Vagina (tissue), 2 donors: ENCODE data around the gene ETS2.

Source experiments
- POLR2A ChIP-seq, 2 donors: fragments of 450-650 bp; IDR thresholded peaks; one replicate each; pipeline ENCODE4 v1.6.1; 2017; ENCODE audit warnings: antibody characterized with exemption in 2 of 2, mild to moderate bottlenecking in 2 of 2, moderate library complexity in 2 of 2
- POLR2AphosphoS5 ChIP-seq, 2 donors: sonication (generic); formaldehyde crosslinking; IDR thresholded peaks; one replicate each; pipeline ENCODE4 v1.9.0; 2017; ENCODE audit warnings: antibody characterized with exemption in 2 of 2, mild to moderate bottlenecking in 2 of 2, low read depth in 1 of 2; ENCODE audit not compliant: insufficient read depth in 1 of 2
- TF ChIP-seq, protein P1 (sequence below), 3 experiments: fragments of 450-650 bp in 2 of 3; fragments of 200-600 bp in 1 of 3; sonication (generic) in 1 of 3; IDR thresholded peaks; one replicate each; pipeline ENCODE4 v1.5.1; 2017 to 2019; ENCODE audit warnings: antibody characterized with exemption in 3 of 3, mild to moderate bottlenecking in 2 of 3, moderate library complexity in 2 of 3

DNA sequence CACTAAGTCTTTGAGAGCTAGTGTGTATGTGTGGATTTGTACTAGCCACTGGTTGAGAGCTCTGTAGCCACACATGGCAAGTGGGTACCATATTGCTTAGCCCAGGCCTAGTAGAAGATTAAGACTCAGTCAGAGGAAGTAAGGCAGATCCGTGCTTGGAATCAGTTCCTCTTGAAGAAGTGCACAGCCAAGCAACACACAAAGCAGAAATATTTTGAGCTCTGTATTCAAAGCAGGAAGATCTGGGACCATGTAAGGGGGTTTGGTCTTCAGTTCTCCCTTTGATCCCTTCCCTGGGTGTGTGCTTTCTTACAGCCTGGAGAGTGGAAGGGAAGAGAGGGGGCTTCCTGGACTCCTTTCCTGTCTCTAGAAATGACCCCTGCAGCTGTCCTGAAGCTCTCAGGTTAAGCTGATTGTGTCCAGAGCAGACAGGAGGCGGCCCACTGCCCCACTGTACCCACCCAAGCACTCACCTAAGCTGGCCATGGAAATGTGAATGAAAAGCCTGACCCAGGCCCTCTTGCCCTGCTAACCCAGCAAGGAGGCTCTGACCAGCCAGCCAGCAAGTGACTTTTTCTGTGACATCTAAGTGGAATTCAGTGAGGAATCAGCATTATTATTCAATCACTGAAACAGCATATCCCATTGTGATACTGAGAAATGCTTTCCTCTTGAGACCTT, 3.6 kb downstream of the ETS2 start:
- TF ChIP-seq POLR2A (IDR thresholded peaks at IDR 0.05) (no peak), POLR2AphosphoS5 (IDR thresholded peaks at IDR 0.05; ENCODE audit: insufficient read depth in 1 of 2, low read depth in 1 of 2) (no peak)
- TF ChIP-seq, protein P1, sequence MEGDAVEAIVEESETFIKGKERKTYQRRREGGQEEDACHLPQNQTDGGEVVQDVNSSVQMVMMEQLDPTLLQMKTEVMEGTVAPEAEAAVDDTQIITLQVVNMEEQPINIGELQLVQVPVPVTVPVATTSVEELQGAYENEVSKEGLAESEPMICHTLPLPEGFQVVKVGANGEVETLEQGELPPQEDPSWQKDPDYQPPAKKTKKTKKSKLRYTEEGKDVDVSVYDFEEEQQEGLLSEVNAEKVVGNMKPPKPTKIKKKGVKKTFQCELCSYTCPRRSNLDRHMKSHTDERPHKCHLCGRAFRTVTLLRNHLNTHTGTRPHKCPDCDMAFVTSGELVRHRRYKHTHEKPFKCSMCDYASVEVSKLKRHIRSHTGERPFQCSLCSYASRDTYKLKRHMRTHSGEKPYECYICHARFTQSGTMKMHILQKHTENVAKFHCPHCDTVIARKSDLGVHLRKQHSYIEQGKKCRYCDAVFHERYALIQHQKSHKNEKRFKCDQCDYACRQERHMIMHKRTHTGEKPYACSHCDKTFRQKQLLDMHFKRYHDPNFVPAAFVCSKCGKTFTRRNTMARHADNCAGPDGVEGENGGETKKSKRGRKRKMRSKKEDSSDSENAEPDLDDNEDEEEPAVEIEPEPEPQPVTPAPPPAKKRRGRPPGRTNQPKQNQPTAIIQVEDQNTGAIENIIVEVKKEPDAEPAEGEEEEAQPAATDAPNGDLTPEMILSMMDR (IDR thresholded peaks at IDR 0.05), result no peak
